GM19455 (cell line): ENCODE measurements around the gene CDH4.
"Not testable (repeated sequence)": the region's sequence is repeated elsewhere in the genome, so short reads cannot be mapped to it uniquely, and the experiment has no call there.

Experiments used
- ATAC-seq: cut with Tn5 transposase; IDR thresholded peaks from one replicate; pipeline ENCODE4 v1.9.1; 2021; ENCODE audit not compliant: unreplicated experiment

CDH4 gene

GRCh38 chr20:61408951-61409740 lies 157.1 kb downstream of the CDH4 start:
- ATAC-seq: no peak

GRCh38 chr20:61411743-61412142 lies 159.7 kb downstream of the CDH4 start:
- no peak for ATAC-seq

- ATAC-seq: no peak
Observed at GRCh38 chr20:61413752-61414151, 161.7 kb downstream of the CDH4 start.

GRCh38 chr20:61414455-61414991 lies 162.5 kb downstream of the CDH4 start:
- ATAC-seq: no peak

- no peak for ATAC-seq
Observed at GRCh38 chr20:61416546-61416945, 164.5 kb downstream of the CDH4 start.

GRCh38 chr20:61417221-61417941 lies 165.3 kb downstream of the CDH4 start:
- no peak for ATAC-seq

DNA sequence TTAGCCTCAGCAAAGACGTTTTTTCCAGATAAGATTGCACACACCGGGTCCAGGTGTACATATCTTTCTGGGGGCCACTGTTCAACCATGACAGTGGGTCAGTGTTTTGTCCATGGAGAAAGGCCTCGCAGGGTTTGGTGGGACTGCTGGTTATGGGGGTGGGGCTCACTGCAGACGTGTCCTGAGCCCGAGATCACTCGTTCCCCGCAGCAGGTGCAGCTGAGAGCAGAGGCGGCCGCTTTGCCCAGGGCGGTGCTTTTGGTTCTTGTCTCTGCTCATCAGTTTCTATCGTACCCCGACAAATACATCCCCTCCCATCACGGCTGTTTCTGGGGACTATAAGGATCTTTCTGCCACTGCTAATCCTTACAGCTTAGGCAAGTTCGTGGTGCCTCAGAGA lies 166.9 kb downstream of the CDH4 start:
- no peak for ATAC-seq

- ATAC-seq: no peak
Observed at GRCh38 chr20:61419501-61419900, 167.4 kb downstream of the CDH4 start.

- no peak for ATAC-seq
Observed at GRCh38 chr20:61420056-61420455, 168.0 kb downstream of the CDH4 start.

DNA sequence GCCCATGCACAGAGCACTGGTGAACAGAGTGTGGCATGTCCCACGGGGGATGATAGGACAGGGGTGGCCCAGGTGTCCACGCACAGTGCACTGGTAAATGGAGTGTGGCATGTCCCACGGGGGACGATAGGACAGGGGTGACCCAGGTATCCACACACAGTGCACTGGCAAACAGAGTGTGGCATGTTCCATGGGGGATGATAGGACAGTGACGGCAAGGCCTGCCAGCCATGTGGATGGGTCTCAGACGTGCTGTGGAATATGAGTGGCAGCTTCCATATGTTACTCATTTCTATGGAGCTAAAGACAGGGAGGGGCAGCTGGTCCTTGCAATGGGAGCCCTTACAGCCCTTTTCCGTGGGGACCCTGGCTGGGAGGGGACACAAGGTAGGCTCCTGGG lies 168.7 kb downstream of the CDH4 start:
- no peak for ATAC-seq

GRCh38 chr20:61422636-61423425 lies 170.8 kb downstream of the CDH4 start:
- no peak for ATAC-seq

GRCh38 chr20:61424011-61424627 lies 172.1 kb downstream of the CDH4 start:
- ATAC-seq: no peak

DNA sequence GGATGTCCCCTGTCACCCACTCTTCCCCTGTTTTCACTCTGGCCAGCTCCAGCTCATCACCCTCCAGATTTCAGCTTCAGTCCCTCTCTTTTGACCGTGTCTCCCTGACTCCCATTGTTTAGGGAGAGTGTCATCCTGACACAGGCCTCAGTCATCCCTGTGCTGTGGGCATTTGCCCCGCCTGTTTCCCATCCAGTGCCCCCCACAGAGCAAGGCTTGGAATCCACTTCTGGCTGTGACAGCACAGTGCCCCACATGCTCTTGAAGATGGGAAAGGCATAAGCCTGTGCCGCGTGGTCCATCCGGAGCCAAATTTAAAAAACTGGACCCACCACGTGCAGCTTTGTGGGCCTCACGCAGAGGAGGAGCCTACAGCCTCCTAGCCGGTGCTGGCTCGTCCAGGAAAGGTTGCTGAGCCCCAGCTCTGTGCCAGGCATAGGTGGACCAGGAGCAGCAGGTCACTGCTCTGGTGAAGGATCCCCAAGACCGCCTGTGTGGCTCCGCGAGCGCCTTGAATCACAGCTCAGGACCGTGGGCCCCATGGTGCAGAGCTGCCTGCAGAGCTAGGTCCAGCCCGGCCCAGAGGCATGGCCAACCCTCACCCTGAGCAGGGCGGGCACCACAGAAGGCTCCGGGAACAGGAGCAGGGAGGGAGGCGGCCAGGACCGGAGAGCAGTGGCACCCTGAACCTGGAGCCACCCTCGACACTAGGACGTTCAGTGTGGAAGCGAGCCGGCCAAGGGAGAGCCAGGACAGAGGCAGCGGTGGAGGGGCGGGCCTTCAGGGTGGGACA lies 172.8 kb downstream of the CDH4 start:
- no peak for ATAC-seq

DNA sequence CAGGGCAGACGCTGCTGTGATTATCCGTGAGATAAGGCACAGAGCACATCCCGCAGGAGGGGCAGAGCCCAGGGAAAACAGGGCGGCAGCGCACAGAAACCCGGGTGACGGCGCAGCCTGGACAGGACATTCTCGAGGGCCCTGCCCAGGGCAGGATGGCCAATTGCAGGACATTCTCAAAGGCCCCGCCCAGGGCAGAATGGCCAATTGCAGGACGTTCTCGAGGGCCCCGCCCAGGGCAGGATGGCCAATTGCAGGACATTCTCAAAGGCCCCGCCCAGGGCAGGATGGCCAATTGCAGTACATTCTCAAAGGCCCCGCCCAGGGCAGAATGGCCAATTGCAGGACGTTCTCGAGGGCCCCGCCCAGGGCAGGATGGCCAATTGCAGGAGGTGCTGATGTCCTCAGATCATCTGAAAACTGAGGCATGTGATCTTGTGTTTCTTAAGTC lies 173.5 kb downstream of the CDH4 start:
- ATAC-seq: not testable (repeated sequence)

GRCh38 chr20:61426352-61426751 lies 174.3 kb downstream of the CDH4 start:
- no peak for ATAC-seq

DNA sequence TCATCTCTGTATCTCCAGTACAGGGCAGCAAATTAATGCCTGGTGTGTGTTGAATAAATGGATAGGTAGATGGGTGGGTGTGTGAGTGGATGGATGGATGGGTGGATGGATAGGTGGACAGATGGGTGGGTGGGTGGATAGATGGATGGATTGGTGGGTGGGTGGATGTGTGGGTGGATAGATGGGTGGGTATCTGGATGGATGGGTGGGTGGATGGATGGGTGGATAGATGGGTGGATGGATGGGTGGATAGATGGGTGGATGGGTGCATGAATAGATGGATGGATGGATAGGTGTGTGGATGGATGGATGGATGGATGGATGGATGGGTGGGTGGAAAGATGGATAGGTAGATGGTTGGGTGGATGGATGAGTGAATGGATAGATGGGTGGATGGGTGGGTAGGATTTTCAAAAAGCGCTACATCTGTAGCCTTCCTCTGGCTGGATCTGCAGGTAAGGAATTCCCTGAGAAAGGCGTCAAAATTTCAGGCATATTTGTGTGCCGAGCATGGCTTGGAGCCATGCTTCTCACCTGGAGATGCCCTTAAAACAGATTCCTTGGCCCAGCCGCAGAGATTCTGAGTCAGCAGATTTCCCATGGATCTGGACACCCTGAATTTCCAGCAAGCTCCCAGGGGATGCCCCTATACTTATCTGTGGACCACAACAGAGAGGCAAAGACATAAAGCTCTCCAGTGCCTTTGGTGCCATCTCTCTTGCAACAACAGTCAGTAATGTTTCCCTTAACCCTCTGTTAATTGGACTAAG lies 177.6 kb downstream of the CDH4 start:
- ATAC-seq: no peak

- no peak for ATAC-seq
Observed at GRCh38 chr20:61430228-61430624, 178.2 kb downstream of the CDH4 start.

DNA sequence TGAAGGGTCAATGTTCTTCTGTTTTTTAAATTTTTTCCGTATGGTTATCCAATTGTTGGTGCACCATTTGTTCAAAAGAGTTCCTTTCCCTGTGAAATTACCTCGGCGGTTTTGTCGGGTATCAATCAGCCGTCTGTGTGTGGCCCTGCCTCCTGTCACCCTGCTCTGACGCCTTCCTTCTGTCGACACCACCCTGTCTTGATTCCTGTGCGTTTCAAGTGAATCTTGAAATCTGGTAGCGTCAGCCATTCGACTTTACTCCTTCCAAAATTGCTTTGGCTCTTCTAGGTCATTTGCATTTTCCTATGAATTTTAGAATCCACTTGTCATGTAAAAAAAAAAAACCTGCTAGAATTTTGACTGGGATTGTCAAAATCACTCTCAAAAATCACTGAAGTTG lies 181.1 kb downstream of the CDH4 start:
- no peak for ATAC-seq

- ATAC-seq: no peak
Observed at GRCh38 chr20:61433816-61434215, 181.8 kb downstream of the CDH4 start.
